ENCODE measurements around the gene ALX4. TPM values are rescaled to one million over a fixed set of nuclear protein-coding genes. Genes with fewer than 3 reads are reported as not detected.

ALX4 gene
- total and polyA plus RNA-seq, 9 of the 15 experiments (the other 6 are each of a cell fraction or from before 2014, with no cell fraction given) = 0.07 to 1.2 (median 0.33) TPM

GRCh38 chr11:44309478-44310205 is at the start of gene ALX4 (continued):
- TF ChIP-seq NR3C1 (CRISPR knock-in tag; IDR thresholded peaks at IDR 0.05) (peak; percentile 90), POLR2AphosphoS5 (IDR thresholded peaks at IDR 0.05; ENCODE audit: control insufficient read depth, insufficient read depth, low read depth, low read length) (no peak), DIDO1 (tag; IDR thresholded peaks at IDR 0.05; ENCODE audit: low read depth) (no peak), ZNF589 (CRISPR knock-in tag; IDR thresholded peaks at IDR 0.05; ENCODE audit: low read depth) (0 out of 2 replicates have a peak, but pooled peaks have one; percentile 47), GTF2E2 (tag; IDR thresholded peaks at IDR 0.05) (peak; percentile 79), JUN (IDR thresholded peaks at IDR 0.05; ENCODE audit: borderline replicate concordance, low read depth, low read length) (no peak), JUN (CRISPR knock-in tag; IDR thresholded peaks at IDR 0.05; ENCODE audit: borderline replicate concordance) (no peak; the same call in 1 of the 2 replicates), ZNF232 (CRISPR knock-in tag; IDR thresholded peaks at IDR 0.05) (peak; percentile 94), SRSF3 (IDR thresholded peaks at IDR 0.05; ENCODE audit: insufficient read depth, low read length) (no peak), ERF (CRISPR knock-in tag; IDR thresholded peaks at IDR 0.05) (no peak), ZNF408 (CRISPR knock-in tag; IDR thresholded peaks at IDR 0.05; ENCODE audit: low read depth) (no peak), PHF8 (IDR thresholded peaks at IDR 0.05; ENCODE audit: borderline replicate concordance, low read length) (peak; percentile 62; the same call in 1 of the 2 replicates), BHLHE40 (IDR thresholded peaks at IDR 0.05; ENCODE audit: low read length) (peak; percentile 60; the same call in 1 of the 2 replicates), HDAC1 (IDR thresholded peaks at IDR 0.05) (no peak), RBBP5 (IDR thresholded peaks at IDR 0.05; ENCODE audit: borderline replicate concordance, insufficient read depth, low read length, poor library complexity, severe bottlenecking) (peak; percentile 48), ZFP36 (IDR thresholded peaks at IDR 0.05; ENCODE audit: low read depth, low read length, partially characterized antibody) (peak; percentile 33), ZNF431 (CRISPR knock-in tag; IDR thresholded peaks at IDR 0.05) (peak; percentile 84), MAFG (tag; conservative IDR thresholded peaks at IDR 0.05) (no peak), POLR2G (IDR thresholded peaks at IDR 0.05; ENCODE audit: low read depth, low read length) (peak; percentile 67), ZNF134 (CRISPR knock-in tag; conservative IDR thresholded peaks at IDR 0.05) (no peak), FOXK2 (conservative IDR thresholded peaks at IDR 0.05 in 1 of 2, IDR thresholded peaks at IDR 0.05 in 1 of 2; ENCODE audit: low read depth in 2 of 2) (no peak), ZNF584 (CRISPR knock-in tag; IDR thresholded peaks at IDR 0.05; ENCODE audit: low read depth) (no peak), XRCC3 (IDR thresholded peaks at IDR 0.05) (no peak)
- TF ChIP-seq, protein P1, sequence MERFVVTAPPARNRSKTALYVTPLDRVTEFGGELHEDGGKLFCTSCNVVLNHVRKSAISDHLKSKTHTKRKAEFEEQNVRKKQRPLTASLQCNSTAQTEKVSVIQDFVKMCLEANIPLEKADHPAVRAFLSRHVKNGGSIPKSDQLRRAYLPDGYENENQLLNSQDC (CRISPR knock-in tag; IDR thresholded peaks at IDR 0.05) = no peak
- TF ChIP-seq, protein P2, sequence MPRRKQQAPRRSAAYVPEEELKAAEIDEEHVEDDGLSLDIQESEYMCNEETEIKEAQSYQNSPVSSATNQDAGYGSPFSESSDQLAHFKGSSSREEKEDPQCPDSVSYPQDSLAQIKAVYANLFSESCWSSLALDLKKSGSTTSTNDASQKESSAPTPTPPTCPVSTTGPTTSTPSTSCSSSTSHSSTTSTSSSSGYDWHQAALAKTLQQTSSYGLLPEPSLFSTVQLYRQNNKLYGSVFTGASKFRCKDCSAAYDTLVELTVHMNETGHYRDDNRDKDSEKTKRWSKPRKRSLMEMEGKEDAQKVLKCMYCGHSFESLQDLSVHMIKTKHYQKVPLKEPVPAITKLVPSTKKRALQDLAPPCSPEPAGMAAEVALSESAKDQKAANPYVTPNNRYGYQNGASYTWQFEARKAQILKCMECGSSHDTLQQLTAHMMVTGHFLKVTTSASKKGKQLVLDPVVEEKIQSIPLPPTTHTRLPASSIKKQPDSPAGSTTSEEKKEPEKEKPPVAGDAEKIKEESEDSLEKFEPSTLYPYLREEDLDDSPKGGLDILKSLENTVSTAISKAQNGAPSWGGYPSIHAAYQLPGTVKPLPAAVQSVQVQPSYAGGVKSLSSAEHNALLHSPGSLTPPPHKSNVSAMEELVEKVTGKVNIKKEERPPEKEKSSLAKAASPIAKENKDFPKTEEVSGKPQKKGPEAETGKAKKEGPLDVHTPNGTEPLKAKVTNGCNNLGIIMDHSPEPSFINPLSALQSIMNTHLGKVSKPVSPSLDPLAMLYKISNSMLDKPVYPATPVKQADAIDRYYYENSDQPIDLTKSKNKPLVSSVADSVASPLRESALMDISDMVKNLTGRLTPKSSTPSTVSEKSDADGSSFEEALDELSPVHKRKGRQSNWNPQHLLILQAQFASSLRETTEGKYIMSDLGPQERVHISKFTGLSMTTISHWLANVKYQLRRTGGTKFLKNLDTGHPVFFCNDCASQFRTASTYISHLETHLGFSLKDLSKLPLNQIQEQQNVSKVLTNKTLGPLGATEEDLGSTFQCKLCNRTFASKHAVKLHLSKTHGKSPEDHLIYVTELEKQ (CRISPR knock-in tag; IDR thresholded peaks at IDR 0.05) = no peak
